Non-pigmented ciliary epithelial cell (primary cell): ENCODE measurements around the gene NUDT9.
A peak's percentile ranks its signal among the peaks of the same experiment; 100 is the strongest.
"Not testable (repeated sequence)": the region's sequence is repeated elsewhere in the genome, so short reads cannot be mapped to it uniquely, and the experiment has no call there.

Source experiments
- DNase-seq: peaks from one replicate; pipeline ENCODE4 v3.0.0-alpha.2; 2010; ENCODE audit warnings: low read depth

Gene NUDT9

GRCh38 chr4:87462102-87462501, 39.7 kb downstream of the NUDT9 start:
- DNase-seq: no peak

- peak; percentile 17 for DNase-seq
Measured at GRCh38 chr4:87465739-87466366, 43.5 kb downstream of the NUDT9 start.

DNA sequence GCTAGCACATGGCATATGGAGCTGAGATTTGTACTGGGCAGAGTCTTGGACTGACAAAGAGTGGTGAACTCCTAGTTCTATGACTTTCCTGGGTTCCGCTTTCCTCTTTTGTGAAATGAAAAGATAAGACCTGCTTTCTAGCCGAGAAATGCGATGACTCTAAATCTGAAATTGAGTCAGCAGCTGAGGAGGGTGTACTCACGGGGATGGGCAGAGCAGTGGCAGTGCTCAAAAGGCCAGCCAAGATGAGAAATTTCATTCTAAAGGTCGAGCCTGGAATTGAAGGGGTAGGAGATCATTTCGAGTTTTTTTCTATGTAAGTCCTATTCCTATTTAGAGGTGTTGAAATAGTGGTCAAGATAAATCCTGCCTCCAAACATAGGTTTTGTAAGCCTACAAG, 47.0 kb downstream of the NUDT9 start:
- DNase-seq: no peak

DNA sequence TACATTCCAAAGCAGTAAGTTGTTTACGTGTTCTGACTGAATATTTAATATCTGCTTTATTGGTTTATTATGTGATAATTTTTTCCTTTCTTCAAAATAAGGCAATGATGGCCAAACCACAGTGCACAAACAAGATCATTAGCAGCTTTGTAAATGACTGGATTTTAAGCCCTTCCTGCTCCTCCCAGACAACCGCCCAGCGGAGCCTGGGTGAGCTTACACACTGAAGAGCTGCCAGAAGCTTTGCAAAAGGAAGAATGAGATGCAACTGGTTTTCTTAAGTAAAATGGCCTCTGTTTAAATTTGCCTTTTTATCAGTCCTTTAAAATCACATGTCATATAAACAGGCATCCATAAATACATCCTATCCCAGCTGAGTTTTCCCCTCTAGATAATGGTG, 54.6 kb downstream of the NUDT9 start:
- DNase-seq: no peak

DNA sequence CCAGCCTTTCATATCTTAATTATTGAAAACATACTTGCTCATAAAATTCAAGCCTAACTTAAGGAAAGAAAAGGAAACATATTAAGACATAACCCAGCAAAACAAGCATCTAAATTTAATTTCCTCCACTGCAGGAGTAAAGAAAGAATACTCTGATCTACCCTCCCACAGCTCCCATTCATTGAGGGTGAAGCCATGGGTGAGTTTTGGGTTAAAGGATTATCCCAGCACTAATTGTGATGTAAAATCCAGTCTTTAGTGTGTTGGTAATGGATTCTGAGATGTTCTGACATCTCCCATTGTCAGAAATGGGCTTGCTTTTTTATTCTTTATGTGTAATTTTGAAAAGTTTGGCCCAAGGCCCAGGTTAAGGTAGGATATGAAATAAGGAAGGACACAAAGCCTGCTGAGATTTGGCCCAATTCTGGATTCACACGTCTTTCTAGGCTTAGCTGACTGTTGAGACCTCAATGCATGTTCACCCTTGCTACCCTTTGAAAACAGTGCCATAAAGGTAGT, 56.4 kb downstream of the NUDT9 start:
- DNase-seq: no peak

GRCh38 chr4:87481377-87481776, 59.0 kb downstream of the NUDT9 start:
- no peak for DNase-seq

- not testable (repeated sequence) for DNase-seq
Measured at GRCh38 chr4:87483247-87483646, 60.9 kb downstream of the NUDT9 start.

DNA sequence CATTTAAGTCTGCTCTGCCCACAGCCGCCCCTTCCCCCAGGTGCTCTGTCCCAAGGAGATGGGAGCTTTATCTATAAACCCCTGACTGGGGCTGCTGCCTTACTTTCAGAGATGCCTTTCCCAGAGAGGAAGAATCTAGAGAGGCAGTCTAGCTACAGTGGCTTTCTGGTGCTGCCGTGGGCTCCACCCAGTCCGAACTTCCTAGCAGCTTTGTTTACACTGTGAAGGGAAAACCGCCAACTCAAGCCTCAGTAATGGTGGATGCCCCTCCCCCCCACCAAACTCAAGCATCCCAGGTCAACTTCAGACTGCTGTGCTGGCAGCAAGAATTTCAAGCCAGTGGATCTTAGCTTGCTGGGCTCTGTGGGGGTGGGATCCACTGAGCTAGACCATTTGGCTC, 66.3 kb downstream of the NUDT9 start:
- DNase-seq: not testable (repeated sequence)

DNA sequence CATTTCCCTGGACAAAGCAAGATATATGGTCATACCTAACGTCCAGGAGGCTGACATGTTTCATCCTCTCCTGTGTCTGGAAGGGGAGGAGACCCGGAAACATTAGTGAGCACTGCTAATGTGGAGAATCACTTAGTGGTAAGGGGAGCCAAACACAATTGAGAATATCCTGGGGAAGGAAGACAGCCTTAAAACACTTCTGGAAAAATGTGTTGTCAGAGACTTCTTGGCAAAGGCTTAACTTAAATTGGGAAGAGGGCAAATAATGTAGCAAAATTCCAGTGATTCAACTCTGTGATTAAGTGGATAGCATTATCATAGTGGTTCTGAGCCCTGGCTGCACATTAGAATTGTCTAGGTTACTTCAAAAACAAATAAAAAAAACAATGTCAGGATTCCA, 67.3 kb downstream of the NUDT9 start:
- no peak for DNase-seq

- DNase-seq: no peak
Measured at GRCh38 chr4:87490664-87491369, 68.4 kb downstream of the NUDT9 start.

DNA sequence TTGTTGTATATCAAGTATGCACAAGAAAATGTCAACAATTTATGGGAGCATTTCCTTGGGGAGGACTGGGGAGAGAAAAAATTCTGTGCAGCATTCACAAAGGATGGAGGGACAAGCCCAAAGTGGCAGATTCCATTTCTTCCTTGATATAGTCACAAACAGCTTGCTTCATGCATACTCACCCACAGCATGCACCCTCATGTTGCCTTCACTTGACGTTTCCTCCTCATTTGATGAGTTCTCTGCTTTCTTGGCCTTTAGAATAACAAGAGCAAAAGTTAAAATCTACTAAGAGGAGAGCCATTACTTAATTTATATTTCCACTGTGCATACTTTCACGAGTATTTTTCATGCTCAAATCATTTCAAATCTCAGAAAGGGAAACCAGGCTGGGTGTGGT, 69.1 kb downstream of the NUDT9 start:
- DNase-seq: no peak

DNA sequence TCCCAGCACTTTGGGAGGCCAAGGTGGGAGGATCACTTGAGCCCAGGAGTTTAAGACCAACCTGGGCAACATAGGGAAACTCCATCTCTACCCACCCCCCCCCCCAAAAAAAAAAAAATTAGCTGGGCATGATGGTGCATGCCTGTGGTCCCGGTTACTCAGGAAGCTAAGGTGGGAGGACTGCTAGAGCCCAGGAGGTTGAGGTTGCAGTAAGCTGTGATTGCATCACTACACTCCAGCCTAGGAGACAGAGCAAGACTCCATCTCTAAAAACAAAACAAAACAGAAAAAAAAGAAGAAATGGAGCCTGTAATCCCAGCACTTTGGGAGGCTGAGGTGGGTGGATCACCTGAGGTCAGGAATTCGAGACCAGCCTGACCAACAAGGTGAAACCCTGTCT, 69.5 kb downstream of the NUDT9 start:
- DNase-seq: not testable (repeated sequence)

- DNase-seq: no peak
Measured at GRCh38 chr4:87493115-87493514, 70.7 kb downstream of the NUDT9 start.

DNA sequence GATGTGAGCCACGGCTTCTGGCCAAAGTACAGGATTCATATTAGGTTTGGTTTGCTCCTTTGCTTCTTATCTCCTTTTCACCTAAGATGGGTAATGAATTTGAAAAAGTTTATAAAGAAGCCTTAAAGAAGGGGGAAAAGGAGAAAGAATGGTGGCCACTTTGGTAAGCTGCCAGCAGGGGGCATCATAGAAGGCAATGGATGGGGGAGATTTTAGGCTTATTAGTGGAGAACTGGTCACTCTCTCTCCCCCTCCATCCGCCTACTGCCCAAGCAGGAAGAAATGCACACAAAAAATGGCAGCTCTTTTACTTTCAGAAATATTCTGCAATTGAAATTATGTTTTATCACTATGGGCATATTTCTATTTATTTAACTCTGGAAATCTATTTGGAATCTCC, 74.8 kb downstream of the NUDT9 start:
- no peak for DNase-seq

DNA sequence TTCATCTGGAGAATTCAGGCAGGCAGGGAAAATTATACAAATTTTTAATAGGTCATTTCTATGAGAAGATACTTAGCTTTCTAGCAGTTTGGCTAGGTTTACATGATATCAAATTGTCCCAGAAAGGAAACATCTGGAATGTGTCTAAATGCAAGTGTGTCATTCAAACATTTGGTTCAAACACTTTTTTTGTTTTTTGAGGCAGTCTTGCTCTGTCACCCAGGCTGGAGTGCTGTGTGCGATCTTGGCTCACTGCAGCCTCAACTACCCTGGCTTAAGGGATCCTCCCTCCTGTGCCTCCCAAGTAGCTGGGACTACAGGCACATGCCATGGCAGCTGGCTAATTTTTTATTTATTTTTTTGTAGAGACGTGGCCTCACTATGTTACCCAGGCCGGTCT, 75.2 kb downstream of the NUDT9 start:
- DNase-seq: no peak

- DNase-seq: no peak
Measured at GRCh38 chr4:87498446-87498900, 76.1 kb downstream of the NUDT9 start.

DNA sequence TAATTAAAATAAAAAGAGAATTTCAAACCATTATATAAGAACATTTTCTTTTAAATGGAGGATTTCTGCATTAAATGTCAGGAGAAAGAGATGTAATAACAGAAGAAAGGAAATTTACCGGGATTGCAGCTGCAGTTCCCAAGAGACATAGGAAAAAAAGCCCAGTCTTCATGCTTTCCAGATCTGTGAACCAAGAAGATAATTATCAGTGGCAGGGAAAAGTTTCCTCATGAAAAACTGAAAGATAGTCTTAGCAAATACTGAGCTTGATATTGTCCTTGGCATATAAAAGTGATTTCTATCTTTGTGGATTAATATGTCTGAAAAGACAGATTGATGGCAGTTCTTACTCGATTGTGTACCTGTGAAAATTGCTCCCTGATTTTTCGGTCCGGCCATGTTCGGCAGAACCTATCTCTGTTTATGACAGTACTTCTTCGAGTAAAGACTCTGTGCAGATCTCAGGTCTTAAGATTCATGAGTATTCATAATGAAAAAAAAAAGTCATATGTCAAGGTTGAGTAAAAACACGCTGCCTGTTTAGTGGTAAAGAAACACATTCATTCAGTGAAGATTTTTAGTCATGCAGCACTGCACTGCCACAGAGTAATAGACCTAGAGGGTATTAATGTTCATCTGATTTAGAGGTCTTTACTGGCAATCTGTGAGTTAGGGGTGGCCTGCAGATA, 77.2 kb downstream of the NUDT9 start:
- DNase-seq: no peak

DNA sequence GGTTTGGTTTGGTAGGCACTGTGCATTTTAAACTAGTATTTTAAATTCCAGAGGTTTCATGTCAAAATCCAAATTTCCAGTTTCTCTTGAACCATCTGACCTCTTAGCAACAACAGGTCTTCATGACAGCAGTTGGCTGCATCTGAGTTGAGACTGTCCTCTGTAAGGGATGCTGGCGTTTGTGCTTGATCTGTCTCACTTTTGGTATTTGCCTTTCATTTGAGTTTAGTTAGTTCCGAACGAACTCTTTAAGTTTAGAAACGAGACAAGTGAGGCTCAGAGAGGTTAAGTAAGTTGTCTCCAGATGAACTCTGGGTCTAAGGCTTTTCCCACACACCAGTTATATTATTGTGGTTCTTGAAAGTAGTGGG, 77.7 kb downstream of the NUDT9 start:
- DNase-seq: no peak

DNA sequence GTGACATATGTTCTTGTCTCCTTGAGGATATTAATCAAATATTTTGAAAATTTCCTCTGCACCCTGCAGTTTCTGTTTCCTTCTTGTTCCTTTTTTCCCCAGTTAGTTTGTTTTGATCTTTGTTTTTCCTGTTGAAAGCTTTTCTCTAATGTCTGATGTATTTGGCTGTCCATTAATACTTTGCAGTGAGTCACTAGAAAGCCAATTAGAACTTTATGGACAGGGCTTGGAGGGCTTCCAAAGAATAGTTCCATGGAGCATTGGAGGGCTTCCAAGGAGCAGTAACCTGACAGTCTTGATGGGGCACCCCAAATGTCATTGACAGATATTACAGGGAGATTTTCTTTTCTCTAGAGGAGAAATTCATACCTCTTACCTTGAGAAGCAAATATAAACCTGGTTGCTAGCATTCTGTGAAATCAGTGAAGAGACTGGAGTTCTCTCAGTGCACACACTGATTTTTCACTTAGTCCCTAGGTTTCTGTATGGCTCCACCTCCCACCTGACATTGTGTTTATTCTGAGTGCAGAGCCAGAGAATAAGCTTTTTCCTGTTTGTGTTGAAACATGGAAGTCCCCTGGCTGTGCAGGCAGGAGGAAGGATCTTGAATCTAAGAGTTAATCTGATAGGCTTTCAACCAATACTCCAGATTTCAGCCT, 80.3 kb downstream of the NUDT9 start:
- DNase-seq: no peak

DNA sequence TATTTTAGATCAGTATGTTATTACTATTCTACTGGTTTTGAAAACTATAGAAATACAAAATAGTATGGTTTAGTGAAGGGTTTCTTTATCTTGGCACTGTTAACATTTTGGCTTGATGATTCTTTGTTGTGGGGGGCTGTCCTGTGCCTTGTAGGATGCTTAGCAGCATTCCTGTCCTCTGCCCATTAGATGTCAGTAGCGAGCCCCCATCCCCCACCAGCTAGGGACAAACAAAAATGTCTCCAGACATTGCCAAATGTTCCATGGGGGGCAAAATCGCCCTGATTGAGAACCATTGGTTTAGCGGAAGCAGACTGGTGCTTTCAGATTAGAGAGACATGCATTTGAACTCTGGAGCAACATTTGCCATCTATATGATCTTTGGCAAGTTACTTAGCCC, 83.5 kb downstream of the NUDT9 start:
- DNase-seq: no peak

- DNase-seq: peak; percentile 70
Measured at GRCh38 chr4:87506974-87507701, 84.8 kb downstream of the NUDT9 start.
